Measurements from ENCODE around the gene PDS5B.

The PDS5B gene

DNA sequence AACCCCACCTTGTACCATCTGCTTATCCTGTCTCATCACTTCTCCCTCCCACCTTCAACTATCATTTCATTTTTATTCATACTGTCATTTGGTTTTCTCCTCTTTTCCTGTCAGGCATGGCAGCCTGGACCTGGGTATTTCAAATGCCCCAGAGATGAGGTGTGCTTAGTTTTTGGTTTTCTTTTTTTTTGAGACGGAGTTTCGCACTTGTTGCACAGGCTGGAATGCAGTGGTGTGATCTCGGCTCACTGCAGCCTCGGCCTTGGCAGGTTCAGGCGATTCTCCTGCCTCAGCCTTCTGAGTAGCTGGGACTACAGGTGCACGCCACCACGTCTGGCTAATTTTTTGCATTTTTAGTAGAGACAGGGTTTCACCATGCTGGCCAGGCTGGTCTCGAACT is 5.8 kb downstream of the PDS5B start:
- FAIRE-seq: no peak

DNA sequence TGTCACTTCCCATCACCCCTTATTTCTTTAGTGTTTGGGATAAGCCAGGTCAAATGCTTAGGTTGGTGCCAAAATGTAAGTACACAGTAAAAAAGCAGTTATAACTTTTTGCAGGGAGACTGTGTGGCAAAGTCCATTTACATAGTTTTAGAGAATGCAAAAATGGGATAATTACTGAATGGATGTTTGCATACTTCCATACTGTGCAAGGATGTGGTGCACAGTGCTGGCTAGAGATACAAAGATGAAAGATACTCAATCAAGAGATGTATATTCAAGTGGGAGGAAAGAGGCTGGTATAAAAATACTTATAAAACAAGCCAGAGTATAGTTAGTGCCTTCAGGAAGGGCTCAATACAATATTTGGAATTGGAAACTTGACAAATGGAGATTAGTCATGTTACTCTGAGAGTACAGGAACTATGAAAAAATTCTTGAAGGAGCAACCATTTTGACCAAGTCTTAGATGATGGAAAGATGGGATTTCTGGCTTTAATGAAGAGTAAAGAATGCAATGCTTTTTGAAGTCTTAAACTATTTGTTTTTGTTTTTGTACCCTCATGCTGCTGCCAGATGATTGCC is 8.0 kb downstream of the PDS5B start:
- FAIRE-seq: no peak

DNA sequence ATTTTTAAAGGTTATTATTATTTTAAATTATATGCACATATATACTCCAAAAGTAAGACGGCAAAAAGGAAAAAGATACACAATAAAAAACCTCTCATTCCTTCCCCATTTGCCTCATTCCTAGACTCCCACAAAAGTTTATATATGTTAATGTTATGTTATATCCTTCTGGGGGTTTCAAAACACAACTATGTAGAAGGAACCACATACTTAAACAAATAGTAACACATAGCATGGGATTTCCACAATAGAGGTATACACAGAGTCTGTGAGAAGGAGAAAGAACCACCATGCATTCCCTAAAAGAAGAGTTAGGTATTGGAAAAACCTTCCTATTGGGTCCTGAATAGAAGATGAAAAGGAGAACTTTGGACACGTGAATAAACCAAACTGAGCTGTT is 9.1 kb downstream of the PDS5B start:
- FAIRE-seq: no peak

DNA sequence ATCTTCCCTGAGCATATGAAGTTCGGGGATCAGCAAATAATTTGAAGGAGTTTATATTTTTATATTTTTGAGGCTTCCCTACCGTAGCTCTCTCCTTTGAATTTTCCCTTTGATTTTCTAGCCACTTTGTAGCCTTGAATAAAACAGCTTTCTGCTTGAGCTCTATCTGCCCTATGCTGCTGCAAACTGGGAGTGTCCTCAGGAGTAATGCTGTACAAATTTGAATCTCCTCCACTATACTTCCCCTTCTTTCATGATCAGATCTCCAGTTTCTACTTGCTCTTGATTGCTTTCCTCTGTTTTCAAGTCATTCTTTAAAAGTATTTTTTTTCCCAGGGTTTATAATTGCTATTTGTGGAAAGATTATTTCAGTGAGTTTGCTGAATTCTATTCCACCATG is 14.6 kb downstream of the PDS5B start:
- FAIRE-seq: no peak

DNA sequence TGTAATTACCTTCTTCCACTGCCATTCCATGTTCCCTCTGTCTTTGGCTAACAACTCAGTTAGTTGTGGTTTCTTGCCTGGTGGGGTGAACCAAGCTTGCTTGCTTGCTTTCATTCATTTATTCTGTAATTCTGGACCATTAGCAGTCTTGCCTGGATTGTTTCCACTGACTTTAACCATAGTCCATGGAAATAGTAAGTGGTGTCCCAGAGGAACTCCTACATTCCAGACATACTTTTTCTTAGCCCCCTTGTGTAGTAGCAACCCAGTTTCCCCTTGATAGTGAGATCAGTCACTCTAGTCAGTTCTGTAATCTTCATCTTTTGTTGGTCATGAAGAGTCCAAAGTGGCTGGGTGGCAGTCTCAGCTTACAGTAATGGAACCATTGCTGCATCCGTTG is 23.2 kb downstream of the PDS5B start:
- no peak for FAIRE-seq

DNA sequence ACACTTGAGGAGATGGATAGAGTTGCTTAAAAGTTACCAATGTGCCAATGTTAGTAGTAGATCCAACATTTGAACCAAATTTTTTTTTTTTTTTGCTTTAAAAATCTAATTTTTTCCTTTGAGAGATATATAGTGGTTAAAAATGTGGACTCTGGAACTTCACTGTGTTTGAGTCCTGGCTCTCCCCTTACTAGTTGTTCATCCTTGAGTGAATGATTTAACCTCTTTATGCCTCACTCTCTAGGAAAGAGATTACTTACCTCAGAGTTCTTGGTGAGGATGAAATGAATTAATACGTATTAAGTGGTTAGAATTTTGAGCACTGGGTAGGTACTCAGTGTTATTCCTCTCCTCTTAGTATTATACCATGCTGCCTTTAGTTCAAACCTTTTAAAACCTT is 24.3 kb downstream of the PDS5B start:
- no peak for FAIRE-seq

DNA sequence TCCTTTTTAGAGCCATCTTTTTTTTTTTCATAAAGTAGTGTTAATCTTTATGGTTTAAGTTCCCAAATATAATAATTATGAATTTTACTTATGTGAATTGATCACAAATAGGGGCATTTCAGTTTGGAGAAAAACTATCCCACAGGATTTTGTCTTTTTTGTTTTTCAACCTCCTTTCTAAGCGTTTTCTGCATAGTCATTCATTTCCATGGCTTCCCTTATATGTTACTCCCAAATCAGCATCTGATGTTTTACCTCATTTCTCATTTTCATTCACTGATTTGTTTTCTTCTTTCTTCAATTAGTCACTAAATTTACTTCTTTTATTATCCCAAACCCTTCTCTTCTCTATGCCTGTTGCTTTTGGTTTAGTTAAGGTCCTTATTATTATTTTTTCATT is 24.7 kb downstream of the PDS5B start:
- FAIRE-seq: no peak

DNA sequence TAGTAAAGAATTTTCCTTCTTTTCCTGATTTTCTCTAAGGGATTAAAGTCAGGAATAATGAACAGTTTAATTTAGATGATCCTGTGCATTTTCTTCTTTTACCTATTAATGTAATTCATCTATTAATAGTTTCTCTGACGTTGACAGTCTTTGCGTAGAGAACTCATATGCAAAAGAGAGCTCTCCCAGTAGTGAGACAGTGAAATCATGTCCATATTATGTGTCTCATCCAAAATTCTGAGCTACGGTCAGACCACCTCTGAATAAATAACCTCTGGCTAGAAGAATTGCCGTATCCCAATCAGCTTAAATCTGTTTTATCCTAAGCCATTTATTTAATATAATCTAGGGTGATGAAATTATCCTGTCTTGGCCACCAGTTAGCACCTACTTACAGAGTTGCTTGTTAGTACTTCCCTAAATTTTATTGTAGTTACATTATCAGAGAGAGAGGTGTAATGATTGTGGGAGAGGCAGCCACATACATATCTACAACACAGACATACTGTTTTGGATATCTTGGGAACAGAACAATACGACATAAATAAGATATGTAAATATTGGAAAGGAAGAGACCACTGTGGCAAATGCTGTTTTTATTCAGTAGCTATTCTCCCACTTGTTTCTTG is 30.7 kb downstream of the PDS5B start:
- FAIRE-seq: no peak

DNA sequence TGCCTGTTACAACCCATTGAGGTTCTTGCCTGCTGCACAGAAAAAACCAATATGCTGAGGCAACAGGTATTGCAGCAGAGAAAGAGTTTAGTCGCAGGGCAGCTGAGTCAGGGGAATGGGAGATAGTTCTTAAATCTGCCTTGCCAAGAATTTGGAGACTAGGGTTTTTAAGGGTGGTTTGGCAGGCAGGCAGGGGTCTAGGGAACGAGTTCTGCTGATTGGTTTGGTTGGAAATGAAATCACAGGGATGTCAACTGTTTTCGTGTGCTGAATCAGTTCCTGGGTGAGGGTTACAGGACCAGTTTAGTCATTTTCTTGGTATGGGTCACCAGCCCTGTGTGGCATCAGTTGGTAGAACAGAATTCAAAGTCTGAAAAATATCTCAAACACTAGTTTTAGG is 36.6 kb downstream of the PDS5B start:
- no peak for FAIRE-seq

DNA sequence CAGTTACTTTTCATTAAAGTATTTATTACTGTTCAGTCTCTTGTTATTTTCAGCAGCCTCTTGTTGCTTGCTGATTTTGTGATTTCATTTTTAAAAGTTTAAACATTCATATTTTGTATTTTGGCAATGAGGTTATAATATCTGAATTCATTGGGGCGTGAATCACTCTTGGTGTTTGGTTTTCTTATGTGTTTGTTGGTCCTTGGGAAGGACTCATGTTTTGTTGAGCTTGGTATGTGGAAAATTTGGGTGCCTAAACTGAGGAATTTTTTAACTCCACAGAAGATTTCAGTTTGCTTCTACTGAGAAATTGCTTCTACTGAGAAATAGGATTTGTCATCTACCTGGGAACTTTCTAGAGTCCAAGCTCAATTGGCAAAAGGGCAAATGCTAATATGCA is 38.2 kb downstream of the PDS5B start:
- no peak for FAIRE-seq

DNA sequence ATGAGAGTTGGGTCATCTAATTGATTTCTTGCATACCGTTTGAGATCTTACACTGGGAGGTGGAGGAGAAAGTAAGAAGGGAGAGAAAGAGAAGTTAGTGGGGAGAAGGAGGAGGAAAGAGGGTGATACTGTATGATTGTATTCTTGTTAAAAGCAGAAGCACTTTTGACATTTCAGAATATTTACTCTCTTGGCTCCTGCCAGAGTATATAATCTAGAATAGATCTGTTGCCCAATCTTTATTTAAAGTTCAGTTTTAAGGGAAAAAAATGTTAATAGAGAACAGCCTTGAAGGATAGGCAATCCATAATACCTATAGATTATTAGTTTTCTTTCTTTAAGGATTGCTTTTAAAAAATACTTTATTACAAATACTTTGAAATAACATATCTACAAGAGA is 41.5 kb downstream of the PDS5B start:
- no peak for FAIRE-seq

DNA sequence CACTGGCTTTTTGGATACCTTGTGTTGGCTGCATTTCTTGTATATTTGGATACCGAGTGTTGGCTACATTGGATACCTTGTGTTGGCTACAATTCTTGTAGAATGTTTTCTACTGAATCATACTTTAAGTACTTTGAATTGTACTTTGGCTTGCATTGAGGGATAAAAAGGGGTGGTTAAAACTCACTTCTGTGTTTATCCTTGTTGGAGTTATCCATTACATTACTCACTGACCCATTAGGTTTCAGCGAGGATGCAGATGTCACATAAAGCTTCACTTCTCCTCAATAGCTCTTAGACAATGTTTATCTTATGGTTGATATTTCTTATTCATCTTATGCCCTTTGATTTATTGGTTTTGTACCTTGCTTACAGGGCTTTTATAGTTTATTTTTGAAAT is 43.1 kb downstream of the PDS5B start:
- FAIRE-seq: no peak

DNA sequence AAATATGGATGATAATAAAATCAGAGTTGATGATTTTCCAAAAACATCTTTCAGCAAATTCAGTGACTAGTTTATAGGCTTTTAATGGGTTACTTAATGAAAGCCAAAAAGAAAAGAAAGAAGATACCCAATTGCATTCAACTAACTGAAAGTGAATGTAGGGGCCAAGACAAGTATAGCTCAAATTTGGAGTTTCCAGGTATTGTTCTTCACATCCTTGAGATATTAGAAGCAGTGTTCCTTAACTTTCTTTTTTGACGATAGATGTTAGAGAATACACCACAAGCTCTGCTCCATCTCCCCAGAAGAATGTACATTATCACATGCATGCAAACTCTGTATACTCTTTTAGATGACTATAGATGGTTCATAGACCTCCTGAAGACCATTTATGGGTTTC is 43.6 kb downstream of the PDS5B start:
- no peak for FAIRE-seq

DNA sequence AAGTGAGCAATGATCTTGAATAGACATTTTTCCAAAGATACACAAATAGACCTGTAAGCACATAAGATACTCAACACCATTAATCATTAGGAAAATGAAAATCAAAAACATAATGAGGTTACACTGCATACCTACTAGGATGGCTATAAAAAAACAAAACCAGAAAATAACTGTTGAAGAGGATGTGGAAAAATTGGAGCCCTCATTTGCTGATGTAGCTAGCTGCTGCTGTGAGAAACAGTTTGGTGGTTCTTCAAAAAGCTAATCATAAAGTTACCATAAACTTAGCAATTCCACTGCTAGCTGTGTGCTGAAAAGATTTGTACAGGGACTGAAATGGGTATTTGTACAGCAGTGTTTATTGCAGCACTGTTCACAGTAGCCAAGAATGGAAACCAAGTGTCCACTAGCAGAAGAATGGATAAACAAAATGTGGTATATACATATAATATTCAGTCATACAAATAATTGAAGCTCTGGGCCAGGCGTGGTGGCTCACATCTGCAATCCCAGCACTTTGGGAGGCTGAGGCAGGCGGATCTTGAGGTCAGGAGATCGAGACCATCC is 46.2 kb downstream of the PDS5B start:
- FAIRE-seq: no peak

DNA sequence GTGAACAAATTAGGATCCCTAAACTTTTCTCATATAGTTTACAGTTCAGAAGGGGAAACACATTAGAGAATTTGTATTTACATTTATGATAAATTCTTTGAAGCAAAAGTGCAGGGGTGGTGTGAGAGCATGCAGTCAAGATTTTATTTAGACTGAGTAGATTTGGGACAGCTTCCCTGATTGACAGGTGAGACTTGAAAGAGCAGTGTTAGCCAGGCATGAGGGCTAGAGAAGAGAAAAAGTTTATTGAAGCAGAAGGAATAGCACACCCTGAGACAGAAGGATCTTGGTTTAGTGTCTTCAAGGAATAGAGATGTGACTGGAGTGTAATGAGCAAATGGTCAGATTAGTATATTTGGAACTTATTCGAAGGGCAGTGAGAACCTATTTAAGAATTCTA is 50.5 kb downstream of the PDS5B start:
- FAIRE-seq: no peak

DNA sequence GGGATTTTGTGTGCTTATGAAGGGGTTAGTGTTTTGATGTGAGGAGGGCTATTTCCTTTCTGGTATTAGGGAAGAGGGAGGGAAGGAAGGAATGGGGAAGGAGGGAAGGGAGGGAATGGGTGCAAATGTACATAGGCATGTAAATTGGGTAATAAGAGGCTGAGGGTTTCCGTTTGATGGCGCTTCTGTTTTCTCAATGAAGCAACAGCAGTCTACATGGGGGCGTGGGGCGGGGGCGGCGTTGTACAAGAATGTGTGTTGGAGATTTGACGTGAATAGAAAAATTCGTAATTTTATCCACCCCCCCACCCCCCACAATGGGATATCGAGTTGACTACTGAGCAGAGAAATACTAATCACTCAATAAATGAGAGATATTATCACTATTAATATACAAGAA is 52.5 kb downstream of the PDS5B start:
- no peak for FAIRE-seq

DNA sequence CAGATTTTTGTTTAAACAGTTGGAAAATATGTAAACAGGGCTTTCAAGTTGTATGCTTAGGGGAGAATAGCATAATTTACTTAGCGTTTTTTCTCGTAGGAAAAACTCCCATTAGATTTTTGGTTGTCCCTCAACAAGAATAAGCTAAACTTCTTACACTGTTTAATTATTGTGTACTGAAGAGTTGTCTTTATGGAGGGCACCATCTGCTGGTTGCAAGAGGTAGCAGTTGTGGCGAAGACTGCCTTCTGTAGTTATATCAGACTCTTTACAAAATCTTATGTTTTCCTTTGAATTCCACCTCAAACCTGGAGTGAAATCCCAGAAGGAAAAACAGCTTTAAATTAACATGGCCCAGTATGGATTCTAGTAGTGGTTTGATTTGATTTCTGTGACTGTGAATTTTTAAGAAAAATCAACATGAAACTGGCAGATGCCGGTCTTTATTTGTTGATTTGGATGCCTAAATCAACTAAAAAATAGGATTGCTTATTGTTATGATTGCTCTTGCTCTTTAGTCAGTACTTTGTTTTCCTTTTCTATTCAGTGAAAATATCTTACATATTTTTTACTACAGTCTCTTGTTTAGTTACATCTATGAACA is 53.4 kb downstream of the PDS5B start:
- peak; percentile 76 for FAIRE-seq

DNA sequence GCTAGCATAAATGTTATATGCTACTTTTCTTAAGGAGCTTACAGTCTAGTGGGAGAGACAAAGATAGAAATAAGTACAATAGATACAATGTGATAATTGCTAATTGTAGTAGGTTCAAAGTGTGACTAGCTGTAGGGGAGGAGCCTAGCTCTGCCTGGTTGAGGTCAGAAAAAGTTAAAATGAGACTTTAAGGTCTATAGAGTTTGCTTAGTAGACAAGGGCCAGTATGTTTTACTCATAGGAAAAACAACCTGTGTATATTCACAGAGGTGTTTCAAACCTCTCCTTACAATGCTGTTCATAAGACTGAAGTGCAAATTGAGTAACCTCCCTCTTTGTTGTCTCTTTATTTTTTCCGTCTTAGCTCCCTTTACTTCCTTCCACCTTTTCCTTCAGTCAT is 56.1 kb downstream of the PDS5B start:
- no peak for FAIRE-seq

DNA sequence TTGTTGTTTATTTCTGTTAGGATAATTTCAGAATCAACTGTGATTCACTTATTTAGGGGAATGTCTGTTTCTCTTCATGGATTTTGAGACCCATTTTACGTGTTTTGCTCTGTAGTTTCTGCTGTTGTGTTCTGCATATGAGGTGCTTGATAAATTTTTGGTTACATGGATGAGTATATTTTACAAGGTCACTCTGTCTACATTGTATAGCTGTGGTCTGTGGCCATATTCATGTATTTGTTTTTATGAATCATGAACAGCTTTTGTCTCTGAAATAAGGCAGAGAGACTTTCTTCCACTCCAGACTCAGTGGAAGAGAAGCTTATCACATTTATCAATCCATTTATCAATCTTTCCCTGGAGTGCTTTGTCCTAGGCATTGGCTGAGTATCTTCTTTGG is 56.6 kb downstream of the PDS5B start:
- FAIRE-seq: no peak

DNA sequence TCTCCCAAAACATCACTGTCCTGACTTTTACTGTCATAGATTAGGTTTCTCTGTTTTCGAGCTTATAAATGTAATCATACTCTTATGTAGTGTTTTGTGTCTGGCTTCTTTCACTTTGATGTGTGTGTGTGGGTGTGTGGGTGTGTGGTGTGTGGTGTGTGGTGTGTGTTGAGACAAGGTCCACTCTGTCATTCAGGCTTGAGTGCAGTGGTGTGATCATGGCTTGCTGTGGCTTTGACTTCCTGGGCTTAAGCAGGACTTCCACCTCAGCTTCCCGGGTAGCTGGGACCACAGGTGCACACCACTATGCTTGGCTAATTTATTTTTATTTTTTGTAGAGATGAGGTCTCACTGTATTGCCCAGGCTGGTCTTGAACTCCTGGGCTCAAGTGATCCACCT is 59.6 kb downstream of the PDS5B start:
- no peak for FAIRE-seq

DNA sequence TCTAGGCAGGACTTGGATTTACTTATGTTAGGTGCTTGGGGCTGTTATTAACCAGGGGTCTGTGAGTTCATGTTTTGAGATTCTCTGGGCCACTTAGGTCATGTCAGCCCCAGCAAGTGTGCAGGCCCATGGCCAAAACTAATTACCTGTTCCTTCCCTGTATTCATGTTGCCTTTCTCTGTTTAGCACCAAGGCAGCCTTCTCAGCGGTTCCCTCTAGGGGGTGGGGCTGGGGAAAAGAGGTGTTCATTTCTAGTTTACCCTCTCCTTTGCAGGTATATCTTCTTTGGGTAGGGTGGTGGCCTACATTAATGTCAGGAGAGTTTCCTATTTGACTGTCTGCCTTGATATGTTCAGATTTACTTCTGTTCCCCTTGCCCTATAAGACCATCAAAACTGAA is 61.7 kb downstream of the PDS5B start:
- FAIRE-seq: no peak

DNA sequence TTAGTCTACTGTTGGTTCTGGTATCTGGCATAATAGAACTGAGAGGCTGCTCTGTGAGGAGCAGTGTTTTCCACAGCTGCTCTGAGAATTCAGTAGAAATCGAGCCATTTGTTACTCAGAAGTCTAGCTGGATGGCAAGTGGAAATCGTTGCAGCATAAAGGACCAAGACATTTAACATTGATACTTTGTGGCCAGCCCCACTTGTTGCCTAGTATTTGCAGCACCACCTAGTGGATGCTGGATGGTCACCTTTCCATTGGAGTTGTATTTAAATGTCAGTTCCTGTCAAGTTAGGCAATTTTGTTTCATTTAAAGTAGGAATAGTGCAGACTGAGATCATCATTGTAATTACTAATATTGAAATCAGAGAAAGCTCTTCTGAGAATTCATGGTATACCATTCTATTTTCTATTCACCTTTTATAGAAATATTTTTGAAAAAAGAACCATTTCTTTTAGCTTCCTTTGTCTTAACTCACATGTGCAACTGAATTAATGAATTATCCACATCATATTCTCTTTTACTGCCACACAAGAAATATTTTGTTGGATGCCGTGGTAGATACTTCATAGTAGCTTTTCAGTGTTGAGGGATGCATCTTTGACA is 64.6 kb downstream of the PDS5B start:
- peak; percentile 92 for FAIRE-seq

DNA sequence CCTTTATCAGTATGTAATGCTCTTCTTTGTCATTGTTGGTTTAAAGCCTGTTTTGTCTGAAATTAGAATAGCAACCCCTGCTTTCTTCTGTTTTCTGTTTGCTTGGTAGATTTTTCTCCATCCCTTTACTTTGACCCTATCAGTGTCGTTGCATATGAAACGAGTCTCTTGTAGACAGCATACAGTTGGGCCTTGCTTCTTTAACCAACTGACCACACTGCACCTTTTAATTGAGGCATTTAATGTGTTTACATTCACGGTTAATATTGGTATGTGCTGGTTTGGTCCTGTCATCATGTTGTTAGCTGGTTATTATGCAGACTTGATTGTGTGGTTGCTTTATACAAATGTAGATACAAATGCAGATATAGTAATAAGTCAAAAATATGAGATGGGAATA is 71.1 kb downstream of the PDS5B start:
- no peak for FAIRE-seq

DNA sequence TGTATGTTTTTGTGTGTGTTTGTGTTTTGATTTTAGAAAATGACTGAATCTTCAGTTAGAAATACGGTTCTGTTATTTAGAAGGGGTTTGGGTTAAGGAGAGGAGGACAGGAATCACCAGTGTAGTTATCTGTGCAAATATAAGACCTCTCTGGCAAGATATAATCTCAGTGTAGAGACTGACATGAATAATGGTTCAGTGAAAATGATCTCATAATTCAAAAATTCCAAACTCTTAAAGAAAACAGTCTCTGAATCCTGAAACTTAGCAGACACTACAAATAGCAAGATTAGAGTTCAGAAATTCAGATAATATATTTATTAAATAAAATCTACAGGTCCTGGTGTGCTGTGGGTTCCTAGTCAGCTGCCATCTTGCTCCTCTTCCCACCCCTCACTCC is 73.5 kb downstream of the PDS5B start:
- FAIRE-seq: no peak

All from TTC549 (cell line).